NCI-H2107 treated with DMSO at 0.1 percent for 48 hours (cell line): Measurements from ENCODE around the gene REXO2.

ENCODE experiments used
- DNase-seq: peaks from one replicate; lab custom pipeline; 2025; ENCODE audit not compliant: unreplicated experiment; lab: John Stamatoyannopoulos, UW

The REXO2 gene

DNA sequence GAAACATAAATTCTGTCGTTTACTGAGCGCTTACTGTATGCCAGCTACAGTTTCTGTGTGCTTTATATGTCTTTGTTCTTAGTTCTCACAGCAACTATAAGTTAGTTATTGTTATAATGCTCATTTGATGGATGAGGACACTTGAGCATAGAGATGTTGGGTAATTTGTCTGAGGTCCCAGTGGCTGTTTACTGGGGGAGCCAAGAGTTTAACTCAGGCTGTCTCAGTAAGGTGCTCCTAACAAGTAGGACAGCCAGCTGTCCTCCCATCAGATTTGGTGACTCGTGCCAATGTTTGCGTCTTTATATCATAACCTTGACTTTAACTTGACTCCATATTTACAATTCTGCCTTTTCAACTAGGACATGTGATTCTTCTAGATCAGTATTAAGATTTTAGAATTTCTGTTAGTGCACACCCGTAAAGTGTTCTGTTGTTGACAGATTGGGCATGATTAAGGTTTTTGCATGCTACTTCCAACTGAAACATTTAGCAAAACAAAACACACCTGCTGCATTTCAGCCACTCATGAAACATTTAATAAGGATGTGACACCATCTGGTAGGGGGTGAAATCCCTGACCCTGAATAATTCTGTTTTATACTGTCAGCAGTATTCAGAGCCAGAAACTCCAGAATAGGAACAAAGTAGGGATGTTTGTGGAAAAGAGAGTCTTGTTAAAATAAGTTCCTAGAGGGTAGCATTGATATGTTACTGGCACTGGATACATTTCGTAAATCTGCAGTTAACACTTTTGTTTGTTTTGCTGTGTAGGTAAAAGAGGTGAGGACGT is 1.9 kb downstream of the REXO2 start:
- DNase-seq = peak; percentile 79

DNA sequence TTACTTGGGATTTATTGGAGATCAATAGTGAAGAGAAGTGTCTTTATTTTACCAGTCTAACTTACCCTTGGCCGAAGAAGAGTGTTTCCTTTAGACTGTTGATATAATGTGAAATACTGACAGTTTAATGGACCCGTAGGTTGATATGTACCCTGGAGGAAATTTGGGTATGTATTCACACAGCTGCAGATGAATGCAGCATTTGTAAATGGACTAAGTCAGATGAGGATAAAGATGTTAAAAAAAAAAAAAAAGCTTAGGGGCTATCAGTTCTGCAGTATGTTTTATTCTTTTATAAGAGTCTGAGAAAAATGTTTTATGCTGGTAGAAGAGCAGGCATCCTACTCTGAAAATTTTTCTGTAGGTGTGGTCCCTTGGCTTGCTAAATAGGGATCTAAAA is 2.7 kb downstream of the REXO2 start:
- DNase-seq = no peak

GRCh38 chr11:114442536-114442935 is 3.3 kb downstream of the REXO2 start:
- no peak for DNase-seq

DNA sequence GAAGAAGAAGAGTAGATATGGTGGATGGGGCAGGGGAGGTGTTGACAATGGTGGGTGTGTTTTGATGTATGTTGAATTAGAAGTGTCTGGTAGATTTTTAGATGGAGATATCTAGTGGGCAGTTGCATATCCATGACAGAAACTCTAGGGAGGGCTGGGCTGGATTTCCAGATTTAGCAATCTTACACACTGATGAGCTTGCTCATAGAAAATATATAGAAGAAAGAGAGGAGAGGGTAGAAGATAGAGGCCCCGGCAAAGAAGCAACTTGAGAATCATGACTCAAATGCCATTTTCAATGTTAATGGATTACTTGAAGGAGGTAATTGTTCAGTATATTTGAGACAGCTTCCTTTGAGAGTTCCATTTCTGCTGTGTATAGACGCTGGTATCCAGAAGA is 8.2 kb downstream of the REXO2 start:
- no peak for DNase-seq

DNA sequence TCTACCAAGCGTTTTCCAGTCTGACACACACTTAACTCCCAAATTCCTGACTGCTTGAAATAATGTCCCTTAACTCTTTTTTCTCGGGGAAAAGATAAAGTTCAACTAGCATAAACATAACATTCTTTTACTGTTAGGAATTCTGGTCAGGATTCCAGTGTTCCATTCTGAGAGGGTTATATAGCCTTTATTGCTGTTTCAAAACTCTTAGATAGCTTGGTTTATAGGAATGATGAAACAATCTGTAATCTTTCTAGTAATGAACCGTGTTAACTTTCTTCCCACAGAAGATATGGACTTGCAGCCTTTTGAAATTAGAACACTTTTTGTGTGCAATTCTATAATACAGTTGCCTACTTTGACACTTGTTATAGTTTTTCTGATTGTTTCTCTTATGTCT is 8.6 kb downstream of the REXO2 start:
- no peak for DNase-seq

- no peak for DNase-seq
Measured at GRCh38 chr11:114448749-114449482, 9.6 kb downstream of the REXO2 start.

- no peak for DNase-seq
Measured at GRCh38 chr11:114449845-114450244, 10.6 kb downstream of the REXO2 start.

- DNase-seq = no peak
Measured at GRCh38 chr11:114452399-114452798, 13.1 kb downstream of the REXO2 start.

- DNase-seq = no peak
Measured at GRCh38 chr11:114463999-114464398, 24.7 kb downstream of the REXO2 start.

DNA sequence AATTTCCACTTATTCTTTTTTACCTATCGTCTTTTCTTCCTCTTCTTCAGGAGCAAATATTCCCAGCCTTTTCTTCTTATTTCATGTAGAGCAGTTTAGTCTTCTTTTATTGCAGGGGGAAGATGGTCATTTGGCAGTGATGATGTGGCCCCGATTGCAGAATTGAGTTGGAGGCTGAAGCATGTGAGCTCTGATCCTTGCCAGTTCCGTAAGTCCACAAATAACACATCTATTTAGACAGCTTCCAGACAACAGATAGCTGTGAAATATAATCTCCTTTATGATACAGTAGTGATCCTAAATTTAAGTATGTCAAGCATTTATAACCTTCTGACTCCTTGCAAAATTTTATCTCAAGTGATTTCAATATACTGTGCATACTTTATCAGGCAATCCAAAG is 27.5 kb downstream of the REXO2 start:
- no peak for DNase-seq

DNA sequence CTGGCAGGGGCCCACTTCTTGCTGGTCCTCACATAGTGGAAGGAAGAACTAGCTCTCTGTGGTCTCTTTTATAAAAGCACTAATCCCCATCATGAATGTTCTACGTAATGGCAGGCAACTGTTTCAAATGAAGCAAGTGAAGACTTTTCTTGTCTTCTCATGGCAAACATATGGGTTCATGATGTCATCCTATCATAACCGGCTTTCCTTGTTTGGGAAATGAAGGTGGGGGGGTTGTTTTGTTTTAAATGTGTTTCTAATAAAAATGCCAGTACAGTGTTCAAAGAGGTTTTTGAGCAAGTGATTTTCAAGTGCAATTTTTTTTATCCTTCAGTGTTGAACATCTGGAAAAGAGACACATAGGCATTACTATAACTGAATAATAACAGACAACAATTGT is 33.4 kb downstream of the REXO2 start:
- DNase-seq = no peak

GRCh38 chr11:114478001-114478410 is 38.7 kb downstream of the REXO2 start:
- DNase-seq = no peak

GRCh38 chr11:114478768-114479167 is 39.5 kb downstream of the REXO2 start:
- DNase-seq = no peak

DNA sequence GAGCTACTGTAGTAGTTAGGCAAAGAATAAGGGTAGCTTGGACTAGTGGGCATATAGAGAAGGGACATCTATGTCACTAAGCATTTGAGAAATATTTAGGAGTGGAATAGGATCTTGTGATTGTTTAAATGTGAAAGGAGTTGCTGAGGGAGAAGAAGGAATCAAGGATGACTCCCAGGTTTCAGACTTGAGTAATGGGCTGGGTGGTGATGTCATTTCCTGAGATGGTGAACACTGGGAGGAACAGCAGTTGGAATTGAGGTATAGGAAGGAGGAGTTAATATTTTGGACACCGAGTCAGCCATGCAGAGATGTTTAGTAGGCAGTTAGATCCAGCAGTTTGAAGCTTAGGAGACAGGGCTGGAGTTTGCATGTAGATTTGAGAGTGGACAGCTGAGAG is 40.1 kb downstream of the REXO2 start:
- no peak for DNase-seq

- no peak for DNase-seq
Measured at GRCh38 chr11:114482114-114482513, 42.8 kb downstream of the REXO2 start.

GRCh38 chr11:114483929-114484328 is 44.7 kb downstream of the REXO2 start:
- no peak for DNase-seq

GRCh38 chr11:114496915-114497314 is 57.6 kb downstream of the REXO2 start:
- DNase-seq = no peak

- DNase-seq = no peak
Measured at GRCh38 chr11:114499756-114500155, 60.5 kb downstream of the REXO2 start.
